GM12874 (cell line): ENCODE results near the gene SOBP.

Source experiments
- CTCF ChIP-seq: IDR thresholded peaks from 2 replicates; pipeline ENCODE4 v1.5.1; 2011; ENCODE audit warnings: low read depth, mild to moderate bottlenecking, control low read depth, low read length, moderate library complexity; ENCODE audit not compliant: insufficient read depth

SOBP gene

GRCh38 chr6:107542192-107542668 is 52.3 kb downstream of the SOBP start:
- TF ChIP-seq CTCF, result no peak

GRCh38 chr6:107543088-107543487 is 53.2 kb downstream of the SOBP start:
- no peak for TF ChIP-seq CTCF

- no peak for TF ChIP-seq CTCF
These were observed 53.6 kb downstream of the SOBP start for GRCh38 chr6:107543567-107543966.

GRCh38 chr6:107545763-107546162 is 55.8 kb downstream of the SOBP start:
- no peak for TF ChIP-seq CTCF

GRCh38 chr6:107546691-107547450 is 57.0 kb downstream of the SOBP start:
- no peak for TF ChIP-seq CTCF

- TF ChIP-seq CTCF, result no peak
These were observed 57.5 kb downstream of the SOBP start for GRCh38 chr6:107547451-107547840.

- no peak for TF ChIP-seq CTCF
These were observed 60.4 kb downstream of the SOBP start for GRCh38 chr6:107550241-107550840.
